ENCODE data around the gene SEC14L3. TPM values are rescaled to one million over a fixed set of nuclear protein-coding genes. Genes with fewer than 3 reads are reported as not detected.
A peak's percentile ranks its signal among the peaks of the same experiment; 100 is the strongest.

Gene SEC14L3
- total RNA-seq, 1 experiment from 2014 or later, result not detected

- peak overlapping the region; percentile 64 for H3K27ac Mint-ChIP-seq (ENCODE audit: unreplicated experiment)
- Histone ChIP-seq H3K4me1 (peaks cover 72% of the 10 kb centered on the region), H3K36me3 (ENCODE audit: control insufficient read depth, insufficient read depth, low read length) (peaks cover 1% of the 10 kb centered on the region; the same call in 1 of the 2 replicates)
These were observed 51.3 kb downstream of the SEC14L3 start for GRCh38 chr22:30420347-30421125.

GRCh38 chr22:30416837-30417236 is 55.0 kb downstream of the SEC14L3 start:
- no peaks in the 10 kb centered on the region for H3K9me3 Mint-ChIP-seq (ENCODE audit: unreplicated experiment)
- Histone ChIP-seq H3K9me3 (no peaks in the 10 kb centered on the region), H3K27me3 (replicated peaks; ENCODE audit: control insufficient read depth, insufficient read depth, low read length) (no peaks in the 10 kb centered on the region), H3K4me1 (peaks cover 56% of the 10 kb centered on the region), H3K36me3 (ENCODE audit: control insufficient read depth, insufficient read depth, low read length) (peaks cover 1% of the 10 kb centered on the region; the same call in 1 of the 2 replicates), H3K4me3 (ENCODE audit: low read depth, low read length) (no peak overlapping the region)
- H3K27ac Mint-ChIP-seq (ENCODE audit: unreplicated experiment), result peak overlapping the region; percentile 58
- no peaks in the 10 kb centered on the region for H3K27me3 Mint-ChIP-seq (ENCODE audit: insufficient read depth, unreplicated experiment)
- peaks cover 18% of the 10 kb centered on the region for H3K36me3 Mint-ChIP-seq (ENCODE audit: insufficient read depth, unreplicated experiment)
- POLR2A ChIA-PET, result no interaction called here
- no peak for TF ChIP-seq CTCF (IDR thresholded peaks at IDR 0.05; ENCODE audit: insufficient read depth in 1 of 2, low read depth in 1 of 2, low read length in 1 of 2, severe bottlenecking in 1 of 2, unreplicated experiment in 1 of 2)
- no peak overlapping the region for H3K4me3 Mint-ChIP-seq (ENCODE audit: unreplicated experiment)
- BruUV-seq (replicated peaks), result no TSS peak
- intact Hi-C loops (cut with micrococcal nuclease; ENCODE audit: unreplicated experiment), result no loop called here
- H3K4me1 Mint-ChIP-seq (ENCODE audit: low read depth, unreplicated experiment), result peaks cover 20% of the 10 kb centered on the region
- DNase-seq, result no peak
- CTCF ChIA-PET, result no interaction called here

More at GRCh38 chr22:30420347-30421125, 51.3 kb downstream of the SEC14L3 start:
- Mint-ChIP-seq H3K36me3 (ENCODE audit: insufficient read depth, unreplicated experiment) (peaks cover 25% of the 10 kb centered on the region), H3K4me1 (ENCODE audit: low read depth, unreplicated experiment) (peaks cover 40% of the 10 kb centered on the region), H3K27me3 (ENCODE audit: insufficient read depth, unreplicated experiment) (no peaks in the 10 kb centered on the region), H3K9me3 (ENCODE audit: unreplicated experiment) (no peaks in the 10 kb centered on the region), H3K4me3 (ENCODE audit: unreplicated experiment) (peak overlapping the region; percentile 16)
- Histone ChIP-seq H3K9me3 (no peaks in the 10 kb centered on the region), H3K27me3 (replicated peaks; ENCODE audit: control insufficient read depth, insufficient read depth, low read length) (no peaks in the 10 kb centered on the region), H3K4me3 (ENCODE audit: low read depth, low read length) (no peak overlapping the region)
- no peak for TF ChIP-seq CTCF (IDR thresholded peaks at IDR 0.05; ENCODE audit: insufficient read depth in 1 of 2, low read depth in 1 of 2, low read length in 1 of 2, severe bottlenecking in 1 of 2, unreplicated experiment in 1 of 2)
- no peak for DNase-seq
- POLR2A ChIA-PET, result no interaction called here
- no TSS peak for BruUV-seq (replicated peaks)
- intact Hi-C loops (cut with micrococcal nuclease; ENCODE audit: unreplicated experiment), result no loop called here
- CTCF ChIA-PET, result interaction anchor here (0.6 kb wide), 1 partner anchor 28 kb away, joined by 3 read pairs; no protein-coding TSS in a partner anchor

- Histone ChIP-seq H3K4me1 (peaks cover 52% of the 10 kb centered on the region), H3K36me3 (ENCODE audit: control insufficient read depth, insufficient read depth, low read length) (peaks cover 1% of the 10 kb centered on the region; the same call in 1 of the 2 replicates), H3K27me3 (replicated peaks; ENCODE audit: control insufficient read depth, insufficient read depth, low read length) (no peaks in the 10 kb centered on the region), H3K4me3 (ENCODE audit: low read depth, low read length) (no peak overlapping the region), H3K9me3 (no peaks in the 10 kb centered on the region)
- H3K27ac Mint-ChIP-seq (ENCODE audit: unreplicated experiment), result peak overlapping the region; percentile 58
- CTCF ChIA-PET, result no interaction called here
- POLR2A ChIA-PET, result no interaction called here
- peaks cover 16% of the 10 kb centered on the region for H3K4me1 Mint-ChIP-seq (ENCODE audit: low read depth, unreplicated experiment)
- TF ChIP-seq CTCF (IDR thresholded peaks at IDR 0.05; ENCODE audit: insufficient read depth in 1 of 2, low read depth in 1 of 2, low read length in 1 of 2, severe bottlenecking in 1 of 2, unreplicated experiment in 1 of 2), result no peak
- no peak for DNase-seq
- intact Hi-C loops (cut with micrococcal nuclease; ENCODE audit: unreplicated experiment), result no loop called here
- H3K36me3 Mint-ChIP-seq (ENCODE audit: insufficient read depth, unreplicated experiment), result peaks cover 18% of the 10 kb centered on the region
- no peaks in the 10 kb centered on the region for H3K9me3 Mint-ChIP-seq (ENCODE audit: unreplicated experiment)
- no peak overlapping the region for H3K4me3 Mint-ChIP-seq (ENCODE audit: unreplicated experiment)
- H3K27me3 Mint-ChIP-seq (ENCODE audit: insufficient read depth, unreplicated experiment), result no peaks in the 10 kb centered on the region
- BruUV-seq (replicated peaks), result no TSS peak
These were observed 55.4 kb downstream of the SEC14L3 start for GRCh38 chr22:30416403-30416802.
